Right lung (tissue), 5 donors: ENCODE results near the gene CDK10. TPM values are rescaled to one million over a fixed set of nuclear protein-coding genes. Genes with fewer than 3 reads are reported as not detected.
"Not testable (repeated sequence)": the region's sequence is repeated elsewhere in the genome, so short reads cannot be mapped to it uniquely, and the experiment has no call there.

Experiments
- DNase-seq, 2 donors: peaks; one replicate each; pipeline ENCODE4 v3.0.0-alpha.2; 2013
- polyA plus RNA-seq, 5 donors: library from polyadenylated mRNA; unstranded; fragments of 120-200 nt; gene quantifications; one replicate each; pipeline versions ENCODE4 v1.2.1 to v1.2.3, GENCODE V29; 2013; ENCODE audit warnings: inconsistent platforms in 1 of 5, low replicate concordance in 1 of 5; ENCODE audit not compliant: insufficient read length in 5 of 5, insufficient read depth in 1 of 5

CDK10 gene
- polyA plus RNA-seq, 5 donors, result 80.3 to 139 (median 102) TPM

DNA sequence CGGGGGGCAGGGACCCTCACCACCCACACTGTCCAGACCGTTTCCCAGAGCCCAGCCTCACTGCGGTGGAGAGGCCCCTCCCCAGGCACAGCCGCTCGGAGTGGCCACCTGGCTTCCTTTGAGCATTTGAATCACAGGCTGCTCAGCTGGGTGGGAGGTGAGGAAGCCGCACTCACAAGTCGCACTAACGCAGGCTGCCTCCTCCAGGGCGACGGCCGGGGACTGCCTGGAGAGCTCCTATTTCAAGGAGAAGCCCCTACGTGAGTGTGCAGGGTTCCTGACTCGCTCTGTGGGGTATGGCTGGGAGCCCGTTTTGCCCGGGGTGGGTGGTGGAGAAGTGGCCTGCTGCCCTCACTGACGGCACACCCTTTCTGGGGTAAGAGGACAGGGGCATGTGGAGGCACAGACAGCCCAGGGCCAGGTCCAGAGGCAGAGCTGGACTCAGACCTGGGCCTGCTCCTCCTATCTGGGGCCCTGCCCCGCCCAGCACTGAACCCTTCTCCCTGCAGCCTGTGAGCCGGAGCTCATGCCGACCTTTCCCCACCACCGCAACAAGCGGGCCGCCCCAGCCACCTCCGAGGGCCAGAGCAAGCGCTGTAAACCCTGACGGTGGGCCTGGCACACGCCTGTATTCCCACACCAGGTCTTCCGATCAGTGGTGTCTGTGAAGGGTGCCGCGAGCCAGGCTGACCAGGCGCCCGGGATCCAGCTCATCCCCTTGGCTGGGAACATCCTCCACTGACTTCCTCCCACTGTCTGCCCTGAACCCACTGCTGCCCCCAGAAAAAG is 8.8 kb downstream of the CDK10 start:
- no peak for DNase-seq

- DNase-seq, result no peak
Measured at GRCh38 chr16:89695875-89696669, 9.6 kb downstream of the CDK10 start.

GRCh38 chr16:89696670-89697128 is 10.2 kb downstream of the CDK10 start:
- no peak for DNase-seq

GRCh38 chr16:89697161-89697615 is 10.7 kb downstream of the CDK10 start:
- DNase-seq, result no peak

DNA sequence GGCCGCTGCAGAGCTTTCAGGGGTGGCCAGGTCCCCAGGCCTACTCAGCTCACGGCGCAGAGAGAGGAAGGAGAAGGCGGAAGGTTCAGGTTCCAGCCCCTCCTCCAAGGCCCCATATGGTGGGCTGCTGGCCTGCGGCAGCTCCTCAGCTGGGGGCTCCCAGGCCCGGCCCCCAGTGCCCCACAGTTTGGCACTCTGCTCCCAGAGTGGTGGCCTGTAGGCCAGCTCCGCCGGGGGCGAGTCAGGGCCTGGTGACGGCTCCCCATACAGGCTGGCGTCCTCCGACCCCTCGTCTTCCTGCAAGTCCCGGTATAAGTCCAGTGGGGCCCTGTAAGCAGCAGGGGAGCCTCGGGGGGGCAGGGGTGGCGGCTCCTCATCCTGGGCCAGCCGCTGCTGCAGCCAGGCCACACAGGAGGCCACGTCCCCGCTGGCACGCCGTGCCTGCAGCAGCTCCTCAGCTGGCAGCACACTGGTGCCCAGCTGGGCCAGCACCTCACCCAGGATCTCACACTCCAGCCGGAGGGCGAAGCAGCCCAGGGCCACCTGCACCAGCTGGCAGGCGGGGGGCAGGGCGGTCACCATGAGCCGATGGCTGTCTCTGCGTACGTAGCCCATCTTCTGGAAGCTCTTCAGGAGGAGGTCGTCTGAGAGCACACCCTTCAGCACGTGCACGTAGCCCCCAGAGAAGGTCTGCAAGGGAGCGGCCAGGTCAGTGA is 11.3 kb downstream of the CDK10 start:
- DNase-seq, result no peak

DNA sequence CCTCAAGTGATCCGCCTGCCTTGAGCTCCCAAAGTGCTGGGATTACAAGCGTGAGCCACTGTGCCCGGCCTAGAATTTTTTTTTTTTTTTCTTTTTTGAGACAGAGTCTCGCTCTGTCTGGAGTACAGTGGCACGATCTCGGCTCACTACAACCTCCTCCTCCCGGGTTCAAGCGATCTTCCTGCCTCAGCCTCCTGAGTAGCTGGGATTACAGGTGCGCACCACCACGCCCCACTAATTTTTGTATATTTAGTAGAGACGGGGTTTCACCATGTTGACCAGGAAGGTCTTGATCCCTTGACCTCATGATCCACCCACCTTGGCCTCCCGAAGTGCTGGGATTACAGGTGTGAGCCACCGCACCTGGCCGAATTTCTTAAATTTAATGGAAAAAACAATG is 12.2 kb downstream of the CDK10 start:
- DNase-seq, result not testable (repeated sequence)

DNA sequence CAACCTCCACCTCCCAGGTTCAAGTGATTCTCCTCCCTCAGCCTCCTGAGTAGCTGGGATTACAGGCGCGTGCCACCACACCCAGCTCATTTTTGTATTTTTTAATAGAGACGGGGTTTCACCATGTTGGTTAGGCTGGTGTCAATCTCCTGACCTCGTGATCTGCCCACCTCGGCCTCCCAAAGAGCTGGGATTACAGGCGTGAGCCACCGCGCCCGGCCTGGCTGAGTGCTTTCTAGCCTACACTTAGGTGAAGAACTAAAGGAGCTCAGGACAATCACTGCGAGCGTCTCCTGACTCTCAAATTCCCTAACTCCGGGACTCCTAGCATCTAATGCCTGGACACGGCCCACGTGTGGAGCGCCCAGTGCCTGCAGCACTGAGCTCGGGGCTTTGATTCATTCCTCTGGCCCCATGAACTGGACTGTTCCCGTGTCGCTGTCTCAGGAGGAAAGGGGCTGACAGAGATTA is 13.2 kb downstream of the CDK10 start:
- not testable (repeated sequence) for DNase-seq

- peak; percentile 98 for DNase-seq
Measured at GRCh38 chr16:89700100-89700648, 13.7 kb downstream of the CDK10 start.

DNA sequence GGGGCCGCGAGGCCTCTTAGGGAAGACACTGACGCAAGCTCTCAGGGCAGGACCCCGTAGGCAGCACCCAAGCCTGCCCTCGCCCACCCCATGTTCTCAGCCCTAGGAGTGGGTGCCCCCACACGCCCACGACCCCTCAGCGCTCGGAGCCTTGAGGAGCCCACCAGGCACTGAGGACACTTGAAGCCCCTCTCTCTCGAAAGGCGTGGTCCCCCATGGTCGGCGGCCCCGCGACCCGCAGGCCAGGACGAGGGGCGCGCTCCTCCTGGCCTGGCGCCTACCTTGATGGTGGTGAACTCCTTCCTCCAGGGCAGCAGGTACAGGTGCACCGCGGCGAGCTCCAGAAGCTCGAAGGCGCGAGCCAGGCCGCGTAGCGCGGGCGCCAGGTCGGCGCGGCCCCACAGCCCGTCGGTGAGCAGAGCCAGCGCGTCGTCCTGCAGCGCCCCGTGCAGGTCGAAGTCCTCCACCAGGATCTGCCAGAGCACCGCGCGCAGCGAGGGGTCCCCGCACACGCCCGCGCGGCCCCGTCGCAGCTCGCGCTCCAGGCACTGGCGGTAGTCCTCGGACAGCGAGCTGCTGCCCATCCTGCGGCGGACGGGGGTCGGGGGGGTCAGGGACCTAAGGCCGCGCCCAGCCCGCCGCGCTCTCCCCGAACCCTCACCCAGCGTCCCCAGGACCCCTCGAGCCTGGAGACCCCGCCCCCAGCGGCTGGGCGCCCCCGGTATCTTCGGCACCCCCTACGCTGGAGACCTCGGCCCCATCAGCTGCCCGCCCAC is 14.3 kb downstream of the CDK10 start:
- DNase-seq, result peak in 1 of 2 donors; percentile 52

- DNase-seq, result peak; percentile 85 to 87
Measured at GRCh38 chr16:89701425-89702406, 15.2 kb downstream of the CDK10 start, which contains the start of gene SPATA2L. TSS of gene SPATA2L (minus strand) at chr16:89701705. CDS start at chr16:89701232, 473 bp downstream.

GRCh38 chr16:89704281-89704680 is 17.8 kb downstream of the CDK10 start:
- no peak for DNase-seq

DNA sequence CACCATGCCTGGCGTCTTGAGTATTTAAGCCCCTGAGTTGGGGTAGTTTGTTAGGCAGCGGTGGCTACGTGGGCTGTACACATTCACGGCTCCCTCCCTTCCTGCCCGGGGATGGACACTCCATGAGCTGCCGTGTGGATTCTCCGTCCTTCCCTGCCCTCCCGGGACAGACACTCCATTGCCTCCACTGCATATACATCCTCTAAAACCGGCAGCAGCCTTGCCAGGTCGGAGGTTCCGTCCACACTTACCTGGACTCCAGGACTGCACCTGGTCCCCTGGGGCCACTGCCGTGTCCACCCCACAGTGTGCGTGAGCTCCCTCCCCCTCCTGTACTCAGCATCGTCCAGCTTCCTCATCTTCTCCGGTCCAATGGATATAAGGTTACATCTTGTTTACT is 18.5 kb downstream of the CDK10 start:
- DNase-seq, result no peak

DNA sequence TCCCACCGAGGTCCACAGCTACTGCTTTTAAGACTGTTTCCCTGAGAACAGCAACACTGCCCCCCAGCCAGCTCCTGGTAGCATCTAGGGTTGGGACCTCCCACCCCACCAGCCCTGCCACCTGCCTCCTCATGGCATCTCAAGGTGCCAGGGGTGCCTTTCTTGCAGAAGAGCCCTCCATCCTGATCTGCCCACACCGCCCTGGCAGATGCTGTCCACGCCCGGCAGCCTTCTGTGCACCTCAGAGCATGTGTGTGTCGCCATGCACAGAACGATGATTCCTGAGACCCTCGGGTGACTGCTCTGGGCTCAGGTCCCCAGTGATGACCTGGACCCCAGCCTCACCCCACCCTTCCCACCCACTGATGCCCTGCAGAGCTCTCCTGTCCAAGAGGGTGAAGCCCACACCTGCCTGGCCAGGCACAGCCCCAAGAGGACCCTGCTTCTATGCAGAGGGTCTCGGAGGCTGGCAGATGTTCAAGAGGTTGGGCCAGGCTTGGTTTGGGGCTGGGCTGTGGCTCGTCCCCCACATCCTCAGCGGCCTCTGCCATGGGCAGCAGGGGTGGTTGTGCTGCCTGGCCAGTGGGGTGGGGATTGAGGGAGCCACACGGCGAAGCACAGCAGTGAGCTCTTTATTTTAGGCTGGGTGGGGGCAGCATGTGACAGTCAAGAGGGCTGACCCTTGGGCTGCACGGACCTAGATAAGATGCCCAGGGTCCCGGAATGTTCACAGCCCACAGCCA is 20.2 kb downstream of the CDK10 start:
- no peak for DNase-seq

DNA sequence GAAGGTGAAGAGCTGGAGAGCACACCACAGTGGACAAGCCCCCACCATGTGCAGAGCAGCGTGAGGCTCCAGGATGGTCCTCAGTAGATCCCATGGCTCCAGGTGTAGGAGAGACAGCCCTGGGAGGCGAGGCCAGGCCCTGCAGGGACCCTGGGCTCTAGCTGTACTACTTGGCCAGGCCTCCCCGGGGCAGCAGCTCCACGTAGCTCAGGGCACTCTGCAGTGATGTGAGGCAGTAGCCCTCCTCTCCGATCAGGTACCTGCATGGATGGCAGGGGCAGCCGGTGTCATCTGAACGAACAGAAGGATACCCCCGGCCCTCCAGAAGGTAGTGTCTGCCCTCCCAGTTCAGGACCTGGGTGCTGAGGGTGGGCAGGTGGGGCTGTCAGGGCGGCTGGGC is 21.2 kb downstream of the CDK10 start:
- DNase-seq, result no peak

DNA sequence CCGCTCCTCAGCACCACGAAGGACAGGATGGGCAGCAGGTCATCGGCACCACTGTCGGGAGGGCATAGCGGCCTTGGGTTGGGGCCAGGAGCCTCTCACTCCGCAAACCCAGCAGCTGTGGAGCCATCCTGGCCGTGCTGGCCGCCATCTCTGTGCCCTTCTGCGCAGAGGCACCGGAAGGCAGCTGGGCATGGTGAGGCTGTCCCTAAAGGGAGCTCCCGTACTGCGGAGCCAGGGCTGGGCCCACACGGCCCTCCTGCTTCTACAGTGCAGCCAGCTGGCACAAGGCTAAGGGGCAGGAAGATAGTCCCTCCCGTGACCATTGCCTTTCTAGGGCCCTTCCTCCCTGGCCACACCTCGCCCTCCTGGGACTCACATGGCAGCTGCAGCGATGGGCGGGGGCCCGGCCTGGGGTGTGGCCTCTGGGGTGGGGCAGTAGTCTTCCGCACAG is 22.0 kb downstream of the CDK10 start:
- DNase-seq, result no peak

DNA sequence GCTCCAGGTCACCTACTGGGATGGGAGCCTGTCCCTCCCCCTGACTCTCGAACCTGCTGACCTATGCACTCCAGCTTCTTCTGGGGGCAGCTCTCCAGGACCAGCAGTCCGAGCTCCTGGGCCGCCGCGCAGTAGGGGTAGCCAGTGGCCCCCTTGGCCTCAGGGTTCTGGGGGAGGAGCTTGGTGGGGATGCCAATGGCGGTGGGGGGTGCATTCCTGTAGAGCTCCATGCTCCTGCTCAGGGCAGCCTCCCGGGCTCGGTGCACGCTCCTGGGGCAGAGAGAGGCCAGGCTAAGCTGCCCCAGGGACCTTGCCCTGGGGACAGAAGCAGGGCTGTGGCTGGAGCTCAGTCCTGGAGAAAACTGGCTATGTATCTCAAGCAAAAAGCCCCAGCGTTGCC is 22.7 kb downstream of the CDK10 start:
- no peak for DNase-seq

- DNase-seq, result no peak
Measured at GRCh38 chr16:89709716-89710432, 23.4 kb downstream of the CDK10 start.
